H9 (cell line): Measurements from ENCODE around the gene TTC28. TPM values are rescaled to one million over a fixed set of nuclear protein-coding genes. Genes with fewer than 3 reads are reported as not detected.

Source experiments
- DNase-seq: peaks from one replicate; pipeline ENCODE4 v3.0.0-alpha.2; 2017
- H2AFZ ChIP-seq: one replicate; pipeline ENCODE4 v1.6.1; 2013; ENCODE audit warnings: mild to moderate bottlenecking, low read length, control low read depth, moderate library complexity
- H2AK5ac ChIP-seq: 2 replicates; pipeline ENCODE4 v1.6.1; 2013; ENCODE audit warnings: low read length, control low read depth, mixed read lengths; ENCODE audit not compliant: insufficient read length
- H2BK120ac ChIP-seq: one replicate; pipeline ENCODE4 v1.6.1; 2013; ENCODE audit warnings: low read depth, mild to moderate bottlenecking, low read length, control low read depth, inconsistent platforms; ENCODE audit not compliant: poor library complexity, severe bottlenecking
- H2BK12ac ChIP-seq: 2 replicates; pipeline ENCODE4 v1.6.1; 2013; ENCODE audit warnings: low read length, control low read depth, mixed read lengths, low read depth; ENCODE audit not compliant: insufficient read length
- H2BK15ac ChIP-seq: 2 replicates; pipeline ENCODE4 v1.6.1; 2013; ENCODE audit warnings: low read depth, low read length, control low read depth
- H2BK20ac ChIP-seq: one replicate; pipeline ENCODE4 v1.6.1; 2013; ENCODE audit warnings: low read depth, mild to moderate bottlenecking, low read length, control low read depth, inconsistent platforms; ENCODE audit not compliant: poor library complexity, severe bottlenecking
- H2BK5ac ChIP-seq: 2 replicates; pipeline ENCODE4 v1.6.1; 2013; ENCODE audit warnings: low read length, control low read depth, mixed read lengths; ENCODE audit not compliant: insufficient read length
- H3K14ac ChIP-seq: 2 replicates; pipeline ENCODE4 v1.6.1; 2013; ENCODE audit warnings: low read length, control low read depth; ENCODE audit not compliant: insufficient read depth
- H3K18ac ChIP-seq: 2 replicates; pipeline ENCODE4 v1.6.1; 2013; ENCODE audit warnings: low read depth, mild to moderate bottlenecking, mixed read lengths, low read length, control low read depth; ENCODE audit not compliant: insufficient read length
- H3K23ac ChIP-seq: 2 replicates; pipeline ENCODE4 v1.6.1; 2013; ENCODE audit warnings: low read length, control low read depth, mixed read lengths, low read depth; ENCODE audit not compliant: insufficient read length
- H3K23me2 ChIP-seq: 2 replicates; pipeline ENCODE4 v1.6.1; 2013; ENCODE audit warnings: low read depth, mild to moderate bottlenecking, mixed read lengths, low read length, control low read depth; ENCODE audit not compliant: insufficient read length, poor library complexity, severe bottlenecking
- H3K27ac ChIP-seq: 2 replicates; pipeline ENCODE4 v1.5.1; 2013; ENCODE audit warnings: low read length, control low read depth, mixed read lengths, low read depth; ENCODE audit not compliant: insufficient read length
- H3K27me3 ChIP-seq: 2 replicates; pipeline ENCODE4 v1.6.1; 2013; ENCODE audit warnings: low read length, control low read depth, inconsistent platforms; ENCODE audit not compliant: insufficient read depth
- H3K4ac ChIP-seq: 2 replicates; pipeline ENCODE4 v1.6.1; 2013; ENCODE audit warnings: low read depth, mild to moderate bottlenecking, control low read depth, inconsistent platforms, low read length, moderate library complexity
- H3K4me1 ChIP-seq: 2 replicates; pipeline ENCODE4 v1.6.1; 2013; ENCODE audit warnings: low read length, control low read depth, inconsistent platforms; ENCODE audit not compliant: insufficient read depth
- H3K4me2 ChIP-seq: 2 replicates; pipeline ENCODE4 v1.6.1; 2013; ENCODE audit warnings: low read length, control low read depth, mixed read lengths; ENCODE audit not compliant: insufficient read length, insufficient read depth
- H3K56ac ChIP-seq: 2 replicates; pipeline ENCODE4 v1.6.1; 2013; ENCODE audit warnings: low read depth, mild to moderate bottlenecking, mixed read lengths, low read length, control low read depth; ENCODE audit not compliant: insufficient read length
- H3K79me1 ChIP-seq: 2 replicates; pipeline ENCODE4 v1.6.1; 2013; ENCODE audit warnings: low read depth, mild to moderate bottlenecking, moderate library complexity, low read length, control low read depth, inconsistent platforms; ENCODE audit not compliant: insufficient read depth, poor library complexity, severe bottlenecking
- H3K79me2 ChIP-seq: 2 replicates; pipeline ENCODE4 v1.6.1; 2013; ENCODE audit warnings: low read length, control low read depth, inconsistent platforms; ENCODE audit not compliant: insufficient read depth
- H3K9ac ChIP-seq: 2 replicates; pipeline ENCODE4 v1.6.1; 2013; ENCODE audit warnings: low read length, control low read depth, mixed read lengths; ENCODE audit not compliant: insufficient read length; ENCODE audit errors: extremely low read depth
- H3K9me3 ChIP-seq: one replicate; pipeline ENCODE4 v1.6.1; 2013; ENCODE audit warnings: low read depth, low read length, inconsistent platforms; ENCODE audit not compliant: control insufficient read depth
- H3T11ph ChIP-seq: one replicate; pipeline ENCODE4 v1.6.1; 2013; ENCODE audit warnings: mild to moderate bottlenecking, low read length, control low read depth, inconsistent platforms
- H4K20me1 ChIP-seq: one replicate; pipeline ENCODE4 v1.6.1; 2013; ENCODE audit not compliant: control insufficient read depth, insufficient read length, insufficient read depth
- H4K5ac ChIP-seq: 2 replicates; pipeline ENCODE4 v1.6.1; 2013; ENCODE audit warnings: low read depth, mild to moderate bottlenecking, mixed read lengths, low read length, control low read depth; ENCODE audit not compliant: insufficient read length
- H4K8ac ChIP-seq: replicated peaks from 2 replicates; pipeline ENCODE4 v1.6.1; 2013; ENCODE audit warnings: low read length, control low read depth, mixed read lengths, low read depth; ENCODE audit not compliant: insufficient read length
- H4K91ac ChIP-seq: 2 replicates; pipeline ENCODE4 v1.6.1; 2013; ENCODE audit warnings: low read depth, mild to moderate bottlenecking, moderate library complexity, mixed read lengths, low read length, control low read depth; ENCODE audit not compliant: insufficient read length
- H3K27ac Mint-ChIP-seq, 3 experiments: 2 replicates in 2 of 3; 3 replicates in 1 of 3; pipeline ENCODE4 v1.8.0; 2020 to 2021; ENCODE audit warnings: mixed read lengths in 3 of 3, mild to moderate bottlenecking in 1 of 3, moderate library complexity in 1 of 3
- H3K27me3 Mint-ChIP-seq: 2 replicates; pipeline ENCODE4 v1.8.0; 2021; ENCODE audit warnings: low read depth, mild to moderate bottlenecking, moderate library complexity, mixed read lengths
- H3K36me3 Mint-ChIP-seq, 3 experiments: 2 replicates in 2 of 3; 3 replicates in 1 of 3; pipeline ENCODE4 v1.8.0; 2020 to 2021; ENCODE audit warnings: low read depth in 3 of 3, mixed read lengths in 3 of 3; ENCODE audit not compliant: insufficient read depth in 1 of 3
- H3K4me1 Mint-ChIP-seq, 2 experiments: 2 replicates each; pipeline ENCODE4 v1.8.0; 2020; ENCODE audit warnings: mixed read lengths in 2 of 2
- H3K4me3 Mint-ChIP-seq, 2 experiments: 2 replicates in 1 of 2; 3 replicates in 1 of 2; pipeline ENCODE4 v1.8.0; 2020 to 2021; ENCODE audit warnings: mild to moderate bottlenecking in 2 of 2, mixed read lengths in 2 of 2, moderate library complexity in 1 of 2
- H3K9me3 Mint-ChIP-seq, 2 experiments: 2 replicates in 1 of 2; 3 replicates in 1 of 2; pipeline ENCODE4 v1.8.0; 2020; ENCODE audit warnings: mild to moderate bottlenecking in 2 of 2, mixed read lengths in 2 of 2, moderate library complexity in 1 of 2
- total RNA-seq: library from RNA; stranded (reverse); gene quantifications from 2 replicates; pipeline ENCODE4 v1.2.1, GENCODE V29; 2021
- TF ChIP-seq, protein P1 (sequence below): fragments of 200-600 bp; sonication (generic); conservative IDR thresholded peaks from 3 replicates; pipeline ENCODE4 v1.8.0; 2021; ENCODE audit warnings: antibody characterized with exemption, mild to moderate bottlenecking

Gene TTC28
- total RNA-seq, 1 experiment from 2014 or later: 13.6 TPM

DNA sequence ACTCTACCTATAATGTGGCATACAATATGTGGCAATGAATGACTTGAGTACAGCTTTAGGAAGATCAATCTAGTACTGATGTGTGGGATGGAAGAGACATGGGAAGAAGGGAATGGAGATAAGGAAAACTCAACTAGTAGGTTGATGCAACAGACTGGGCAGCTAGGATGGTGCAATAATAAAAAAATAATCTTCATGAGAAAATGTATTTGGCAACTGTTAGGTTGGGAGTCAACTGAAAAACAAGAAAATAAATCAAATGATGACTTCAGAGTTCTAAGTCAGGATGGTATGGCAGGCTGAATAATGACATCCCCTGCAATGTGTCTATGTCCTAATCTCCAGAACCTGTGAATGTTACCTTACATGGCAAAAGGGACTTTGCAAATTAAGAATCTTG lies 523.8 kb downstream of the TTC28 start:
- H4K5ac ChIP-seq: no peak overlapping the region
- DNase-seq: no peak
- no peak overlapping the region for H4K8ac ChIP-seq
- no peak overlapping the region for H3K27ac ChIP-seq
- no peaks in the 10 kb centered on the region for H3K79me1 ChIP-seq
- no peak overlapping the region for H2BK12ac ChIP-seq
- H3K79me2 ChIP-seq: no peaks in the 10 kb centered on the region
- H2BK120ac ChIP-seq: no peak overlapping the region
- TF ChIP-seq, protein P1, sequence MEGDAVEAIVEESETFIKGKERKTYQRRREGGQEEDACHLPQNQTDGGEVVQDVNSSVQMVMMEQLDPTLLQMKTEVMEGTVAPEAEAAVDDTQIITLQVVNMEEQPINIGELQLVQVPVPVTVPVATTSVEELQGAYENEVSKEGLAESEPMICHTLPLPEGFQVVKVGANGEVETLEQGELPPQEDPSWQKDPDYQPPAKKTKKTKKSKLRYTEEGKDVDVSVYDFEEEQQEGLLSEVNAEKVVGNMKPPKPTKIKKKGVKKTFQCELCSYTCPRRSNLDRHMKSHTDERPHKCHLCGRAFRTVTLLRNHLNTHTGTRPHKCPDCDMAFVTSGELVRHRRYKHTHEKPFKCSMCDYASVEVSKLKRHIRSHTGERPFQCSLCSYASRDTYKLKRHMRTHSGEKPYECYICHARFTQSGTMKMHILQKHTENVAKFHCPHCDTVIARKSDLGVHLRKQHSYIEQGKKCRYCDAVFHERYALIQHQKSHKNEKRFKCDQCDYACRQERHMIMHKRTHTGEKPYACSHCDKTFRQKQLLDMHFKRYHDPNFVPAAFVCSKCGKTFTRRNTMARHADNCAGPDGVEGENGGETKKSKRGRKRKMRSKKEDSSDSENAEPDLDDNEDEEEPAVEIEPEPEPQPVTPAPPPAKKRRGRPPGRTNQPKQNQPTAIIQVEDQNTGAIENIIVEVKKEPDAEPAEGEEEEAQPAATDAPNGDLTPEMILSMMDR: no peak
- H3K27ac Mint-ChIP-seq: no peak overlapping the region
- no peak overlapping the region for H3K23ac ChIP-seq
- H3K56ac ChIP-seq: no peak overlapping the region
- no peak overlapping the region for H2AK5ac ChIP-seq
- H3K4me1 Mint-ChIP-seq: peaks cover 15 to 17% of the 10 kb centered on the region in 2 experiments
- no peaks in the 10 kb centered on the region for H4K20me1 ChIP-seq
- H3K36me3 Mint-ChIP-seq: peaks cover 0 to 22% (median 1%) of the 10 kb centered on the region in 3 experiments; a peak in 4 of 7 replicates
- H3K23me2 ChIP-seq: no peaks in the 10 kb centered on the region
- H3K9me3 Mint-ChIP-seq: peaks cover 0 to 10% of the 10 kb centered on the region in 2 experiments; a peak in 2 of 5 replicates
- no peak overlapping the region for H2AFZ ChIP-seq
- no peak overlapping the region for H3K4ac ChIP-seq
- no peak overlapping the region for H2BK20ac ChIP-seq
- no peak overlapping the region for H2BK15ac ChIP-seq
- H3K27me3 Mint-ChIP-seq: no peaks in the 10 kb centered on the region
- H3K4me2 ChIP-seq: no peak overlapping the region
- H3K27me3 ChIP-seq: no peaks in the 10 kb centered on the region
- no peaks in the 10 kb centered on the region for H3K9me3 ChIP-seq
- H3K4me3 Mint-ChIP-seq: no peak overlapping the region
- no peak overlapping the region for H2BK5ac ChIP-seq
- no peak overlapping the region for H4K91ac ChIP-seq
- H3K9ac ChIP-seq: no peak overlapping the region
- no peak overlapping the region for H3K18ac ChIP-seq
- peaks cover 4% of the 10 kb centered on the region; the same call in 1 of the 2 replicates for H3K4me1 ChIP-seq
- H3K14ac ChIP-seq: no peak overlapping the region
- H3T11ph ChIP-seq: no peak overlapping the region
